Upper lobe of right lung (tissue), 1 donor: Measurements from ENCODE around the gene SMIM36. TPM values are rescaled to one million over a fixed set of nuclear protein-coding genes. Genes with fewer than 3 reads are reported as not detected.

Source experiments
- ATAC-seq: fragments of 200-7000 bp; cut with Tn5 transposase; one replicate; pipeline ENCODE4 v1.9.1; 2020; ENCODE audit warnings: mild to moderate bottlenecking, moderate library complexity
- DNase-seq: peaks from one replicate; pipeline ENCODE4 v3.0.0-alpha.2; 2020
- H3K27ac ChIP-seq: fragments of 200-600 bp; one replicate; pipeline ENCODE4 v1.8.0; 2022
- H3K27me3 ChIP-seq: fragments of 200-600 bp; one replicate; pipeline ENCODE4 v1.8.0; 2022; ENCODE audit warnings: mild to moderate bottlenecking
- H3K36me3 ChIP-seq: fragments of 200-600 bp; one replicate; pipeline ENCODE4 v1.8.0; 2022
- H3K4me1 ChIP-seq: fragments of 200-600 bp; one replicate; pipeline ENCODE4 v1.8.0; 2022
- H3K4me3 ChIP-seq: fragments of 200-600 bp; one replicate; pipeline ENCODE4 v1.8.0; 2022; ENCODE audit warnings: mild to moderate bottlenecking
- H3K9me3 ChIP-seq: fragments of 200-600 bp; one replicate; pipeline ENCODE4 v1.8.0; 2022
- CTCF ChIP-seq: fragments of 200-600 bp; IDR thresholded peaks from one replicate; pipeline ENCODE4 v1.8.0; 2022; ENCODE audit warnings: antibody characterized with exemption
- intact Hi-C: fragments of 100-400 bp; cut with DNase I; formaldehyde crosslinking; loops from one replicate; pipeline ENCODE4 v1.11.0; 2022
- total RNA-seq: library from RNA; stranded (reverse); fragmentation: NEBNext Ultra II Directional; extraction: Animal tissue kit (Norgen Biotek cat#: 25700); gene quantifications from one replicate; pipeline ENCODE4 v1.2.1, GENCODE V29; 2021
- donor health status: DM: no; HTN: yes; CAD: no; lungs with severe emphysema.

The SMIM36 gene
- total RNA-seq, 1 donor from 2014 or later, result not detected

DNA sequence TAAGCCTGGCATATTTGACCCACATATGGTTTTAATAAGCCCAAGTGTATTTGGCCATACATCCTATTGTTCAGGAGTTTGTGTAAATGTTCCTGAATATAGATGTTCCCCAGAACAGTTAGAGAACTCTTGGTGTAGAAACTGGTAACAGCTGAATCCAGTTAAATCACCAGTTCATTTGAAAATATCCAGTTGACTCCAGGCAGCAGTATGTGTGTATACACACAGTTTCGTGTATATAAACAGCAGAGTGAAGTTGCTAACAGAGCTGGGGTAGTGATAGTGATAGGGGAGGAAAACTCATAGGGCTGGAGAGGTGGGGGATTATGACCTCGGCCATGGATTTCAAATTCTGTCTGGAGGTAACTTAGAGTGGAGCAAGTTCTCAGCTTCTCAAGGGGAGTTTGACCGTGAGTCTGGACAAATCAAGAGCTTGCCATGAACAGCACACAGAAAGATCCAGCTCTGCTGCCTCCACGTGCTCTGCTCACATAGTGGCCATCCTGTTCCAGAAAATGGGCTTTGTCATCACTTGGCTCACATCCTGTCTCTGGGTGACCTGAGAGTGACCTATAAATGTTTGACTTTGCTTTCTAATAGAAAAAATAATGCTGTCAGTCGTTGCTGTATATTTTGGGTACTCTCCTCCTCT, 59.0 kb downstream of the SMIM36 start:
- ATAC-seq, result peak; percentile 70
- no peak overlapping the region for H3K27ac ChIP-seq
- DNase-seq, result no peak

DNA sequence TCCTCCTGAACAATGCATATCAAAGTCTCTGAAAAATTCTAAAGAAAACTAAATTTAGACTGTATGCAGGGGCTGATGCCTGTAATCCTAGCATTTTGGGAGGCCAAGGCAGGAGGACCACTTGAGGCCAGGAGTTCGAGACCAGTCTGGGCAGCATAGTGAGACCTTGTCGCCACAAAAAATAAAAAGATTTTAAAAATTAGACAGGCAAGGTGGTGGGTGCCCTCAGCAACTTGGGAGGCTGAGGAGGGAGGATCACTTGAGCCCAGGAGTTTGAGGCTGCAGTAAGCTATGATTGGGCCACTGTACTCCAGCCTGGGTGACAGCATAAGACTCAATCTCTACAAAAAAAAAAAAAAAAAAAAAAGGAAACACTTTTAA, 59.5 kb downstream of the SMIM36 start:
- no peaks in the 10 kb centered on the region for H3K27me3 ChIP-seq
- intact Hi-C loops, result no loop called here
- DNase-seq (no peak), ATAC-seq (no peak)
- H3K4me1 ChIP-seq, result peaks cover 12% of the 10 kb centered on the region
- H3K27ac ChIP-seq, result no peak overlapping the region
- H3K9me3 ChIP-seq, result no peaks in the 10 kb centered on the region
- no peak overlapping the region for H3K4me3 ChIP-seq
- no peaks in the 10 kb centered on the region for H3K36me3 ChIP-seq
- no peak for TF ChIP-seq CTCF

More for the DNA sequence above, 59.0 kb downstream of the SMIM36 start:
- Histone ChIP-seq H3K4me3 (no peak overlapping the region), H3K36me3 (no peaks in the 10 kb centered on the region), H3K27me3 (no peaks in the 10 kb centered on the region), H3K9me3 (no peaks in the 10 kb centered on the region), H3K4me1 (peaks cover 11% of the 10 kb centered on the region)
- TF ChIP-seq CTCF, result no peak
- intact Hi-C loops, result no loop called here

- Histone ChIP-seq H3K4me3 (no peak overlapping the region), H3K27ac (no peak overlapping the region), H3K36me3 (no peaks in the 10 kb centered on the region), H3K9me3 (no peaks in the 10 kb centered on the region), H3K27me3 (no peaks in the 10 kb centered on the region), H3K4me1 (peaks cover 17% of the 10 kb centered on the region)
- DNase-seq (no peak), ATAC-seq (peak; percentile 29)
- no peak for TF ChIP-seq CTCF
- intact Hi-C loops, result no loop called here
These were observed 60.0 kb downstream of the SMIM36 start for GRCh38 chr17:55451203-55451641.

- no peak overlapping the region for H3K4me3 ChIP-seq
- H3K27me3 ChIP-seq, result no peaks in the 10 kb centered on the region
- H3K4me1 ChIP-seq, result peaks cover 21% of the 10 kb centered on the region
- no peaks in the 10 kb centered on the region for H3K36me3 ChIP-seq
- no peak overlapping the region for H3K27ac ChIP-seq
- DNase-seq (no peak), ATAC-seq (no peak)
- no peak for TF ChIP-seq CTCF
- intact Hi-C loops, result no loop called here
- no peaks in the 10 kb centered on the region for H3K9me3 ChIP-seq
These were observed 60.9 kb downstream of the SMIM36 start for GRCh38 chr17:55450232-55450825.

DNA sequence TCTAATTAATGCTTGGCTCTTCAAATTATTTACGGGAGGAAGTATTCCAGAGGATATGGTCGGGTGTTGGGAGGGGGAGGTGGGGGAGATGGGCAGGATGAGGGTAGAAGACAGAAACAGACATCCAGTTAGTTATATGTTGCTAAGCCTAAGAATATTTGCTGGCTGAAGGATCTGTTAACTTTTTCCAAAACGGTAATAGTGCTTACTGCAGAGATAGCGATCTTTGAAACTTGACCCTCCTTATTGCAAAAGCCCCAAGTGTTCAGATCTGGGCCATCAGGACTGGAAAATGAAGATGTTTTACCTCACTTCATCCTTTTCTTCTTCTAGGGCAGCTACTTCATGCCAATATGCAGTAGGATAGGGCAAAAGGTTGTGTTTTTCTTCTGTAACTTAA, 62.6 kb downstream of the SMIM36 start:
- H3K4me3 ChIP-seq, result no peak overlapping the region
- no peaks in the 10 kb centered on the region for H3K9me3 ChIP-seq
- no peak for TF ChIP-seq CTCF
- no peak overlapping the region for H3K27ac ChIP-seq
- DNase-seq (no peak), ATAC-seq (no peak)
- H3K4me1 ChIP-seq, result peaks cover 27% of the 10 kb centered on the region
- intact Hi-C loops, result no loop called here
- H3K36me3 ChIP-seq, result no peaks in the 10 kb centered on the region
- H3K27me3 ChIP-seq, result no peaks in the 10 kb centered on the region
